AG20443 (cell line): ENCODE measurements around the gene EXOC6B.
"Not testable (repeated sequence)": the region's sequence is repeated elsewhere in the genome, so short reads cannot be mapped to it uniquely, and the experiment has no call there.

ENCODE experiments used
- DNase-seq: peaks from one replicate; pipeline ENCODE4 v3.0.0; 2012; ENCODE audit warnings: low spot score, mixed read lengths

EXOC6B gene

GRCh38 chr2:72545790-72546189, 280.0 kb downstream of the EXOC6B start:
- no peak for DNase-seq

GRCh38 chr2:72544554-72544953, 281.3 kb downstream of the EXOC6B start:
- DNase-seq = no peak

GRCh38 chr2:72543497-72544216, 282.2 kb downstream of the EXOC6B start:
- no peak for DNase-seq

- DNase-seq = peak; percentile 61
These were observed 286.7 kb downstream of the EXOC6B start for GRCh38 chr2:72539071-72539552.

- no peak for DNase-seq
These were observed 287.3 kb downstream of the EXOC6B start for GRCh38 chr2:72538486-72538885.

- DNase-seq = not testable (repeated sequence)
These were observed 290.2 kb downstream of the EXOC6B start for GRCh38 chr2:72535586-72535985.

- DNase-seq = peak; percentile 11
These were observed 292.1 kb downstream of the EXOC6B start for GRCh38 chr2:72533765-72534164.

GRCh38 chr2:72527424-72527823, 298.4 kb downstream of the EXOC6B start:
- no peak for DNase-seq

GRCh38 chr2:72526623-72527022, 299.2 kb downstream of the EXOC6B start:
- no peak for DNase-seq

- no peak for DNase-seq
These were observed 301.8 kb downstream of the EXOC6B start for GRCh38 chr2:72524071-72524470.

GRCh38 chr2:72515696-72516095, 310.1 kb downstream of the EXOC6B start:
- peak; percentile 18 for DNase-seq

GRCh38 chr2:72513011-72513410, 312.8 kb downstream of the EXOC6B start:
- DNase-seq = no peak

GRCh38 chr2:72512376-72512775, 313.5 kb downstream of the EXOC6B start:
- DNase-seq = no peak

GRCh38 chr2:72511906-72512305, 313.9 kb downstream of the EXOC6B start:
- DNase-seq = no peak

- DNase-seq = no peak
These were observed 328.1 kb downstream of the EXOC6B start for GRCh38 chr2:72497763-72498162.

GRCh38 chr2:72496479-72496878, 329.4 kb downstream of the EXOC6B start:
- DNase-seq = no peak

- DNase-seq = no peak
These were observed 331.4 kb downstream of the EXOC6B start for GRCh38 chr2:72494392-72494791.

GRCh38 chr2:72484622-72485021, 341.2 kb downstream of the EXOC6B start:
- not testable (repeated sequence) for DNase-seq

GRCh38 chr2:72483346-72483745, 342.5 kb downstream of the EXOC6B start:
- no peak for DNase-seq

- DNase-seq = no peak
These were observed 350.6 kb downstream of the EXOC6B start for GRCh38 chr2:72475246-72475645.

GRCh38 chr2:72457801-72458516, 367.9 kb downstream of the EXOC6B start:
- DNase-seq = peak; percentile 16

GRCh38 chr2:72454189-72454588, 371.6 kb downstream of the EXOC6B start:
- DNase-seq = no peak

GRCh38 chr2:72442270-72442669, 383.6 kb downstream of the EXOC6B start:
- no peak for DNase-seq
